HG03135 (cell line): ENCODE data around the gene MATN4.
"Not testable (repeated sequence)": the region's sequence is repeated elsewhere in the genome, so short reads cannot be mapped to it uniquely, and the experiment has no call there.

Experiments
- ATAC-seq: cut with Tn5 transposase; IDR thresholded peaks from one replicate; pipeline ENCODE4 v1.9.1; 2021; ENCODE audit warnings: mild to moderate bottlenecking, moderate library complexity; ENCODE audit not compliant: unreplicated experiment

The MATN4 gene

GRCh38 chr20:45308117-45308778, at the start of gene MATN4:
Gene MATN4 (minus strand): TSS chr20:45308299. CDS start chr20:45305582, 2,717 bp downstream.
- ATAC-seq, result no peak

DNA sequence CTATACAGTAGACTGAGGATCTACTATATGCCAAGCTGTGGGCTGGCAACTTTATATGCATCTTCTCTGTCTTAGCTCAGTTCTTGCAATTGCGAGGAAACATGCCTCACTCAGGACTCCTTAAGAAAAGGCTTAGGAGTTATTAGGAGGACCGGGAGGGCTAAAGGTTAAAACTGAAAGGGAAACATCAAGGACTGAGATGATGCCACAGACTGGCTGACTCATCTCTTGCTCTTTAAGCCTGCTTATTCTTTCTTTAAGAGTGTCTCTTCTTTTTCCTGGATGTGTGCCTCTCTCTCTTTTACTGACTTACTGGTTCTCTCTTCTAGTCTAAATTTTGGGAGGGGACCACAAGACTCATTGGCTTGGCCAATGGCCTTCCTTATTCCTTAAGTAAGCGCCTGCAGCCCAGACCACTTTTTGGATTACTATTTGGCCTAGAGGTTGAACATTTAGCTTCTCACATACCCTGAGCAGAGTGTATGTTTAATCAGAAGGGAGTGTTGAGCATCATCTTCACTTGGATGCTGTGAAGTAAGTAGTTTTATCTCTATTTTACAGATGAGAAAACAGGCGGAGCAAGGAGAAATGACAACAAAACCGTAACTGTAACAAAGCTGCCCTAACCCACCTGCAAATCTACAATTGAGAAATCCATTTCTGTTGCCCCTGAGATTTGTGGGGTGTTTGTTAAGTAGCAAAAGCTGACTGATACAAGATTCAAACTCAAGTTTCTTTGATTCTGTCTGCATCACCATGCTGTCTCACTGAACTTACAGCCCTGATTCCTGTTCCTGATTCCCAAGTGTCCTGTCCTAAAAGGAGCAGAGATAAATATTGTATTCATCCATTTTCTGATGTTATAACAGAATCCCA, 47.3 kb upstream of the MATN4 start:
- no peak for ATAC-seq

- no peak for ATAC-seq
Measured at GRCh38 chr20:45354423-45355208, 46.5 kb upstream of the MATN4 start.

- ATAC-seq, result no peak
Measured at GRCh38 chr20:45353746-45354145, 45.6 kb upstream of the MATN4 start.

- no peak for ATAC-seq
Measured at GRCh38 chr20:45352729-45353128, 44.6 kb upstream of the MATN4 start.

GRCh38 chr20:45350795-45351194, 42.7 kb upstream of the MATN4 start:
- not testable (repeated sequence) for ATAC-seq

GRCh38 chr20:45350217-45350616, 42.1 kb upstream of the MATN4 start:
- no peak for ATAC-seq

- no peak for ATAC-seq
Measured at GRCh38 chr20:45347936-45348778, 40.1 kb upstream of the MATN4 start, which contains the start of gene SDC4. Gene SDC4 (minus strand): TSS chr20:45348424. CDS start chr20:45348384, 40 bp downstream.

GRCh38 chr20:45347297-45347935, 39.3 kb upstream of the MATN4 start:
- no peak for ATAC-seq

- ATAC-seq, result no peak
Measured at GRCh38 chr20:45346851-45347250, 38.8 kb upstream of the MATN4 start.

DNA sequence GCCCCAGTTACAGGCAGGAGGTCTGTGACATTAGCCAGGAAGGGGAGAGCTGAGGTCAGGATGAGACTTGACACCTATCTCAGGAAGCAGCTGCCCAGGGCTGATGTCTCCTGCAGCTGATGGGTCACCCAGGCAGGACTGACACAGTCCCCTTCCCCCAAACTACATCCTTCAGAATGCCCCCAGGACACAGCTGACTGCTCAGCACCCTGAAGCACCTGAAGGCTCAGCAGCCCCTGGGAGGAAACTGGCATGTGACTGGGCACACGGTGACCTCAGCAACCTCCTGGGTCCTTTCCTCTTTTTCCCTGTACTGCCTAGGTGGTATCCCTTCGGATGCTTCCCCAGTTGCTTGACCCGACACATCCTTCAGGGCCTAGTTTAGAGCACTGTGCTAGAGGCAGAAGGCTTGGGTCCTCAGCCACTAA, 38.2 kb upstream of the MATN4 start:
- ATAC-seq, result no peak

- no peak for ATAC-seq
Measured at GRCh38 chr20:45345104-45345936, 37.2 kb upstream of the MATN4 start.

- no peak for ATAC-seq
Measured at GRCh38 chr20:45344168-45344860, 36.2 kb upstream of the MATN4 start.

DNA sequence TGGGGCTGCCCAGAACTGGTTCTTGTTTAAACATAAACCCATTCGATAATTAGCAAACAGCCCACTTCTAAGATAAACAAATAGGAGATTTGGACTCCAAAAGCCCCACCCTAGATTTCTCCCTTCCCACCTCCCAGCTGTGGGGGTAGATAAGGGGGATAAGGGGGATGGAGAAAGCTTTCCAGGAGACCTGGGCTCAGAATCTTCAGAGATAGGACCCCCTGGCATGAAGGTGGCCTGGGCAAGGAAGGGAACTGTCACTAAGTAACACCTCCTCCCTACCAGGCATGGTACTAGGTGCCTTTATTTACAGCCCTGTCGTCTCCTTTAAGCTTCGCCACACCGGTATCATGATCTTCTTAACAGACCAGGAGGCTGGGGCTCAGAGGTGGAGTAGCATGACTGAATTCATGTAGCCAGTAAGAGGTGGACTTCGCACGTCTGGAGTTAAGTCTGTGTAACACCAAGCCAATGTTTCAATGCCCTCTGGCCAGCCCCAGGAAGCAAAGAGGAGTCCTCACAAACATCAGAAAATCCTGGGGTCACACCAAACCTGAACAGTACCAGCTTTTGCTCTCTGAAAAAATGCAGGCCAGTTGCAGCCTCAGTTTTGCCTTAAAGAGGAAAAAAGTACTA, 35.6 kb upstream of the MATN4 start:
- ATAC-seq, result no peak

- ATAC-seq, result no peak
Measured at GRCh38 chr20:45342855-45343531, 34.9 kb upstream of the MATN4 start.

DNA sequence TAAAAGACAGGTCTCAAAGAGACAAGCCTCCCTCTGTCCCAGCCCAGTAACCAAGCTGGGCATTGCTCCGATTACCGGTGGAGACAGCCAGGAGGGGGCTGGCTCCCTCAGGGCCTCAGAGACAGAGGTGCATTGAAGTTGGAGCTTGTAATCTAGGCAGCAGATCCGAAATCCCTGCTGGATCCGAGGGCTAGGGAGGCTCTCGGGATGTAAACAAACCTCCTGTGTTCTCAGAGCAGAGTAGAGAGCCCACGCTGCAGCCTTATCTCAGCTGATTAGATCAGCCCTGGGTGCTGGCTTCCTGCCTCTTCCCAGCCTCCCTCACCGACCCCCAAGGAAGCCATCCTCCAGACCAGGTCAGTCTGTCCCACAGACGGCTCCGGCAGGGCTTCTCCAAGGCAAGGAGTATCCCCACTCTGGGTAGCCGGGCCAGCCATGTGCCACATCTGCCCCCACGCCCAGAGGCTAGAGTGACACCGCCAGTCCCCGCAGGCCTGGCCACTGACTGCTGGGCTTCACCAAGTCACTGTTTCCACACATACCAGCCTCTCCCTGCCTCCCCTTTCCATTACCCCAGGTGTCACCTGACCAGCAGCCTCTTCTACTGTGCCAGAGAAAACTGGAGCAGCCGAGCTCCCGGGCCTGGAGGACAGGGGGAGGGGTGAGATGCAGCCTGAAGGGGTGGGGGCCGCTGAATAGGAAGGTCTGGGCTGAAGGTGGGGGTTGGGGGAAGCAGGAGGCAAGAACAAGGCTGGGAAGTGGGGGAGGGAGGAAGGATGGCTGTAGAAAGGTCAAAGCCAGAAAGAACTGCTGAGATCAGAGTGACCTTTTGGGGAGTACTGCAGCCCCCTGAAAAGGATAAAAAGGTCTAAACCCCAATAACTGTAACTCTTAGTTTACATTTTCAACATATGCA, 34.1 kb upstream of the MATN4 start:
- ATAC-seq, result no peak
